Prostate gland (tissue), 2 donors: ENCODE measurements around the gene KIF26B. TPM values are rescaled to one million over a fixed set of nuclear protein-coding genes. Genes with fewer than 3 reads are reported as not detected.
"Not testable (repeated sequence)": the region's sequence is repeated elsewhere in the genome, so short reads cannot be mapped to it uniquely, and the experiment has no call there.

Source experiments
- DNase-seq: peaks from one replicate; pipeline ENCODE4 v3.0.0-alpha.2; 2019; ENCODE audit warnings: low spot score
- H3K27ac ChIP-seq, 2 donors: fragments of 200-600 bp; sonication (generic); 2 replicates each; pipeline ENCODE4 v1.5.1; 2017 to 2019
- H3K27me3 ChIP-seq: fragments of 200-600 bp; sonication (generic); replicated peaks from 2 replicates; pipeline ENCODE4 v1.5.1; 2019; ENCODE audit not compliant: insufficient read depth
- H3K36me3 ChIP-seq, 2 donors: fragments of 200-600 bp; sonication (generic); 1 replicate in 1 of 2; 2 replicates in 1 of 2; pipeline versions ENCODE4 v1.5.1 to v1.8.1; 2017 to 2019
- H3K4me1 ChIP-seq: fragments of 200-600 bp; sonication (generic); replicated peaks from 2 replicates; pipeline ENCODE4 v1.5.1; 2019
- H3K4me3 ChIP-seq, 2 donors: fragments of 200-600 bp; sonication (generic); 2 replicates each; pipeline ENCODE4 v1.5.1; 2017 to 2019
- H3K9me3 ChIP-seq: fragments of 200-600 bp; sonication (generic); 2 replicates; pipeline ENCODE4 v1.5.1; 2017
- CTCF ChIP-seq, 4 experiments: fragments of 200-600 bp in 2 of 4; fragments of 450-650 bp in 2 of 4; sonication (generic) in 2 of 4; IDR thresholded peaks; 1 replicate in 3 of 4; 2 replicates in 1 of 4; pipeline ENCODE4 v1.5.1; 2016 to 2019; ENCODE audit warnings: antibody characterized with exemption in 4 of 4, mild to moderate bottlenecking in 2 of 4, moderate library complexity in 2 of 4
- POLR2A ChIP-seq: fragments of 450-650 bp; IDR thresholded peaks from one replicate; pipeline ENCODE4 v1.6.1; 2016; ENCODE audit warnings: antibody characterized with exemption, mild to moderate bottlenecking
- POLR2AphosphoS5 ChIP-seq: sonication (generic); formaldehyde crosslinking; IDR thresholded peaks from one replicate; pipeline ENCODE4 v1.6.1; 2017; ENCODE audit warnings: antibody characterized with exemption
- WGBS: methylation state at CpG from one replicate; pipeline ENCODE4 v1.1.5; 2018; 5-methylcytosine and 5-hydroxymethylcytosine counted together
- intact Hi-C: fragments of 100-400 bp; cut with DNase I; formaldehyde crosslinking; loops from one replicate; pipeline ENCODE4 v1.14.2; 2022
- total RNA-seq, 2 donors: library from RNA; depleted of rRNA; stranded (reverse); fragments of >200 nt; gene quantifications; one replicate each; pipeline ENCODE4 v1.1.0, GENCODE V29; 2016

The KIF26B gene
- total RNA-seq, 2 donors from 2014 or later, result 3.3 to 3.8 TPM

GRCh38 chr1:245353411-245353810 lies 198.6 kb downstream of the KIF26B start:
- WGBS, result 86% methylated on average over 7 of the region's 7 CpGs

GRCh38 chr1:245353915-245354775 lies 199.4 kb downstream of the KIF26B start:
- WGBS, result 87% methylated on average over 19 of the region's 19 CpGs

More at GRCh38 chr1:245353411-245353810, 198.6 kb downstream of the KIF26B start:
- Histone ChIP-seq H3K27me3 (no peaks in the 10 kb centered on the region), H3K4me3 (no peak overlapping the region), H3K36me3 (no peaks in the 10 kb centered on the region), H3K27ac (no peak overlapping the region), H3K9me3 (no peaks in the 10 kb centered on the region), H3K4me1 (no peaks in the 10 kb centered on the region)
- intact Hi-C loops, result no loop called here
- DNase-seq, result no peak
- no peak for TF ChIP-seq CTCF (IDR thresholded peaks at IDR 0.05)
- TF ChIP-seq POLR2A, result no peak

GRCh38 chr1:245355851-245356630 lies 201.3 kb downstream of the KIF26B start:
- DNase-seq, H3K4me1 ChIP-seq, H3K9me3 ChIP-seq, H3K36me3 ChIP-seq, H3K4me3 ChIP-seq, intact Hi-C loops, H3K27ac ChIP-seq, H3K27me3 ChIP-seq: not testable (repeated sequence)
- WGBS, result 95% methylated on average over 14 of the region's 14 CpGs

More at GRCh38 chr1:245353915-245354775, 199.4 kb downstream of the KIF26B start:
- Histone ChIP-seq H3K36me3 (no peaks in the 10 kb centered on the region), H3K4me1 (no peaks in the 10 kb centered on the region), H3K4me3 (no peak overlapping the region), H3K27ac (no peak overlapping the region), H3K27me3 (no peaks in the 10 kb centered on the region), H3K9me3 (no peaks in the 10 kb centered on the region)
- no peak for DNase-seq
- TF ChIP-seq CTCF (IDR thresholded peaks at IDR 0.05) (no peak), POLR2A (no peak), POLR2AphosphoS5 (no peak)
- intact Hi-C loops, result no loop called here

GRCh38 chr1:245356891-245357585 lies 202.3 kb downstream of the KIF26B start:
- no peak for DNase-seq
- WGBS, result 89% methylated on average over 10 of the region's 10 CpGs
- H3K27ac ChIP-seq, result no peak overlapping the region
- no peak overlapping the region for H3K4me3 ChIP-seq
- no peaks in the 10 kb centered on the region for H3K36me3 ChIP-seq
- intact Hi-C loops, result no loop called here
- no peaks in the 10 kb centered on the region for H3K27me3 ChIP-seq
- no peaks in the 10 kb centered on the region for H3K9me3 ChIP-seq
- TF ChIP-seq CTCF (IDR thresholded peaks at IDR 0.05) (no peak), POLR2AphosphoS5 (no peak), POLR2A (no peak)
- H3K4me1 ChIP-seq, result no peaks in the 10 kb centered on the region

- H3K36me3 ChIP-seq, H3K4me3 ChIP-seq, H3K27me3 ChIP-seq, DNase-seq, H3K27ac ChIP-seq, H3K4me1 ChIP-seq, H3K9me3 ChIP-seq, intact Hi-C loops: not testable (repeated sequence)
- 93% methylated on average over 12 of the region's 12 CpGs for WGBS
Observed at GRCh38 chr1:245359101-245359680, 204.4 kb downstream of the KIF26B start.
